Gastroesophageal sphincter (tissue), 3 donors: ENCODE measurements around the gene PLEKHN1.

Experiments used
- POLR2AphosphoS5 ChIP-seq: sonication (generic); formaldehyde crosslinking; IDR thresholded peaks from one replicate; pipeline ENCODE4 v1.6.1; 2017; ENCODE audit warnings: antibody characterized with exemption
- TF ChIP-seq, protein P1 (sequence below), 4 experiments: fragments of 200-600 bp in 2 of 4; fragments of 450-650 bp in 2 of 4; sonication (generic) in 1 of 4; IDR thresholded peaks; one replicate each; pipeline ENCODE4 v1.5.1; 2017 to 2019; ENCODE audit warnings: antibody characterized with exemption in 4 of 4, mild to moderate bottlenecking in 2 of 4, moderate library complexity in 2 of 4

DNA sequence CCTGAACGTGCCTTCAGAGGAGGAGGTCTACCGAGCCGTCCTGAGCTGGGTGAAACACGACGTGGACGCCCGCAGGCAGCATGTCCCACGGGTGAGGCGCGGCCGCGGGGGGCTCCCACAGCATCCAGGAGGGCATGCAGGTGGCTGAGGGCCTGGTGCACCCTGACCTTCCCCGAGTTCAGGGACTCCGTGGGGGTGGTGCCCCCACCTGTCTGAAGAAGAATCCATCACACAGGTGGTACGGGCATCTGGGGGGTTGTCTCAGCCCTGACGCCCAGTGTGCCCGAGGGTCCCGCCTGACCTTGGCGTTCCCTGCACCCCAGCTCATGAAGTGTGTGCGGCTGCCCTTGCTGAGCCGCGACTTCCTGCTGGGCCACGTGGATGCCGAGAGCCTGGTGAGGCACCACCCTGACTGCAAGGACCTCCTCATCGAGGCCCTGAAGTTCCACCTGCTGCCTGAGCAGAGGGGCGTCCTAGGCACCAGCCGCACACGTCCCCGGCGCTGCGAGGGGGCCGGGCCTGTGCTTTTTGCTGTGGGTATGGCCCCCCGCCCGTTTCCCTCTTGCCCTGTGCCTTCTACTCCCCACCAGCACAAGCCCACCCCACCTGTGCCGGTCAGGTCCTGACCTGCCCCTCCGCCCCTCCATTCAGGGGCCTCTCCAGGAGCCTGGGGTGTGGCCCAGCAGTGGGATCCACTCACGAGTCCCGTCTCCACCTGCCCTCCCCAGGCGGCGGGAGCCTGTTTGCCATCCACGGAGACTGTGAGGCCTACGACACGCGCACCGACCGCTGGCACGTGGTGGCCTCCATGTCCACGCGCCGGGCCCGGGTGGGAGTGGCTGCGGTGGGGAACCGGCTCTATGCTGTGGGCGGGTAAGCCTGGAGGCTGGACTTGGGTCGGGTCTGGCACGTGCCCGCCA, 3.6 kb upstream of the PLEKHN1 start:
- TF ChIP-seq, protein P1, sequence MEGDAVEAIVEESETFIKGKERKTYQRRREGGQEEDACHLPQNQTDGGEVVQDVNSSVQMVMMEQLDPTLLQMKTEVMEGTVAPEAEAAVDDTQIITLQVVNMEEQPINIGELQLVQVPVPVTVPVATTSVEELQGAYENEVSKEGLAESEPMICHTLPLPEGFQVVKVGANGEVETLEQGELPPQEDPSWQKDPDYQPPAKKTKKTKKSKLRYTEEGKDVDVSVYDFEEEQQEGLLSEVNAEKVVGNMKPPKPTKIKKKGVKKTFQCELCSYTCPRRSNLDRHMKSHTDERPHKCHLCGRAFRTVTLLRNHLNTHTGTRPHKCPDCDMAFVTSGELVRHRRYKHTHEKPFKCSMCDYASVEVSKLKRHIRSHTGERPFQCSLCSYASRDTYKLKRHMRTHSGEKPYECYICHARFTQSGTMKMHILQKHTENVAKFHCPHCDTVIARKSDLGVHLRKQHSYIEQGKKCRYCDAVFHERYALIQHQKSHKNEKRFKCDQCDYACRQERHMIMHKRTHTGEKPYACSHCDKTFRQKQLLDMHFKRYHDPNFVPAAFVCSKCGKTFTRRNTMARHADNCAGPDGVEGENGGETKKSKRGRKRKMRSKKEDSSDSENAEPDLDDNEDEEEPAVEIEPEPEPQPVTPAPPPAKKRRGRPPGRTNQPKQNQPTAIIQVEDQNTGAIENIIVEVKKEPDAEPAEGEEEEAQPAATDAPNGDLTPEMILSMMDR (IDR thresholded peaks at IDR 0.05), result no peak
- TF ChIP-seq POLR2AphosphoS5, result no peak
